HG03469 (cell line): Measurements from ENCODE around the gene AKT3.

Experiments
- ATAC-seq: cut with Tn5 transposase; IDR thresholded peaks from one replicate; pipeline ENCODE4 v1.9.1; 2021; ENCODE audit warnings: mild to moderate bottlenecking, moderate library complexity, moderate number of reproducible peaks; ENCODE audit not compliant: unreplicated experiment

Gene AKT3

DNA sequence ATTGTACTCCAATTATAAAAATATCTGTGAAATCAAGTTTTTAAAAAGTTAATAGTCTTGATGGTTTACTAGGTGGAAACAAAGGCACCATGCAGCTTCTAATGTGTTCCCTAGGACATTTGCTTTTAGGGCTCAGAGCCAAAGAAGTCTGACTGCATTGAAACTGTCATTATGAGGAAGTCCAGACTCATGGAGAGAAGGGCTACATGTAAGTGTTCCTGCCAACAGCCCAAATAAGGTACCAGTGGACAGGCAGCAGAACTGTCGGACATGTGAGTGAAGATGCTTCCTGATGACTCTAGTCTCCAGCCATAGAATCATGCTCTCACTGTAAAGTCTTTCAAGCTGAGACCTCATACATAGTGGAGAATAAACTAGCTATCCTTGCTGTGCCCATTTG lies 287.6 kb downstream of the AKT3 start:
- no peak for ATAC-seq

DNA sequence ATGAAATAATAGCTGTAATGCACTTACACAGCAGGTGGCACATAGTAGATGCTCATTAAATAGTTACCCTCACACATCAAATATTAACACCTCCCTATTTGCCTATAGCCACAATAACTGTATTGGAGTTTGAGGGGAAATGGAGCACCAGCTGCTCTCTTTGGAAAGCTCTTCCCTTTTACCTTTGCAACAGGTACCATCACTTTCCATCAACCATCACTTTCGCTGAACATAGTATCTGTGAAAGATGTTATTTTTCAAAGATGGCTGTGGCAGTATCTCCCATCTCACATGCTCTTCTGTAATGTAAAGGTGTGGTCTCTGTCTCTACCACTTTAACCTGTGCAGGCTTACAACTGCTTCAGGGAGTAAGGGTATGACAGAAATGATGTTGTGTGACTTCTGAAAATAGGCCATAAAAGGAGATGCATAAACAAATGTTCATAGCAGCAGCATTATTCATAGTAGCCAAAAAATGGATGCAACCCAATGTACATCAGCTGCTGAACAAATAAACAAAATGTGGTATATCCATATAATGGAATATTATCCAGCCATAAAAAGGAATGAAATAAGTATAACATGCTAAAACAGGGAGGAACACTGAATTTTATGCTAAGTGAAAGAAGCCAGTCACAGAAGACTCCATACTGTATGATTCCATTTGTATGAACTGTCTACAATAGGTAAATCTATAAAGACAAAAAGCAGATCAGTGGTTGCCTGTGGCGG lies 288.3 kb downstream of the AKT3 start:
- no peak for ATAC-seq

- ATAC-seq = no peak
Observed at GRCh38 chr1:243559575-243560162, 290.4 kb downstream of the AKT3 start.

GRCh38 chr1:243558576-243558975 lies 291.5 kb downstream of the AKT3 start:
- no peak for ATAC-seq

DNA sequence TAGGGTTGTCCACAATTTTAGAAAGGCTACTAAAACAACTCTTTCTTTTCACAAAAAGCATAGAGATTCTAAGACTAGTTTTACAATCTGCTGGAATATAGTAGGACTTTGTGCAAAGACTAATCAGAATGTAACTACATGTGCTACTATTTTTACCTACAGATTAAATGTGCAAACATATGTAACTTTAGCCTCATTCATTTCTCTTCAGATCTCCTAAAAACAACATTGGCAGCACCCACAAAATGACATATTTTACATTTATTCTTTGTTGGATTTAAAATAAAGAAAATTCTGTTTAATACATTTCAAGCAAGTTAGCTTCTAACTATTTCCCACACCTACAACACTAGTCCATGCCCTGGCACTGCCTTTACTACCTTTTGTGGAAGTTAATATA lies 292.2 kb downstream of the AKT3 start:
- ATAC-seq = no peak

- no peak for ATAC-seq
Observed at GRCh38 chr1:243554686-243555085, 295.4 kb downstream of the AKT3 start.

- ATAC-seq = no peak
Observed at GRCh38 chr1:243553090-243553489, 297.0 kb downstream of the AKT3 start.

DNA sequence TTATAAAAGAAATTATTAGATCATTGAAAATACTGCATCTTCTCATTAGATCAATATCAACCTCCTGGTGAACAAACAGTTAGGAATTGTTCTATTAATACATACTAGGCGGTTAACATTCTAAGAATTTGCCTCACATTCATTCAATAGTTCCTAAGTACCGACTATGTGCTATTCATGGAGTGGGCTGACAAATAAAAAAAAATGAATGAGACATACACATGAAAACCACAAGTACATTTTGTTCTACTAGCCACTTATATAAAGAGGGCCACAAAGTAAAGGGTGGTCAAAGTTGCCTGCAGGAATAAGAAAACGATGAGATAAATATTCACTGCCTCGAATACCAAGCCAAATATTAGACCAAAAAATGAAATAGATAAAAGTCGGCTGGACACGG lies 299.8 kb downstream of the AKT3 start:
- no peak for ATAC-seq

DNA sequence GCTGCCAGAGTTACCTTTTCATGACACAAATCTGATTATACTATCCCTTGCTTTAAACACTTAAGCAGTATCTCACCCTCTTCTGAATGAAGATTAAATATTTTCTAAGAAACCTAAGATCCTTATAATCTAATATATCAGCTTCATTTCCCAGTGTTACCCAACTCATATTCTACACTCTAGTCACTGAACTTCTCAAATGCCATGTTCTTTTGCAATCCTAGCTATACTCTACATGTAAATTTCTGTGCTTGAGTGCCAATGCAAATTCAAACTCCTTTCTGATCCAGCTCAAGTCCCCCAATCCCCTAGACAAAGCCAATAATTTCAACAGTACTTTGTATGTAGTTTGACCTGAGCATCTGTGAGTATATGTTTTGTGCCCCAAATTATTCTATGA lies 300.3 kb downstream of the AKT3 start:
- ATAC-seq = no peak

GRCh38 chr1:243549108-243549507 lies 300.9 kb downstream of the AKT3 start:
- ATAC-seq = no peak

GRCh38 chr1:243548516-243548915 lies 301.5 kb downstream of the AKT3 start:
- ATAC-seq = no peak

DNA sequence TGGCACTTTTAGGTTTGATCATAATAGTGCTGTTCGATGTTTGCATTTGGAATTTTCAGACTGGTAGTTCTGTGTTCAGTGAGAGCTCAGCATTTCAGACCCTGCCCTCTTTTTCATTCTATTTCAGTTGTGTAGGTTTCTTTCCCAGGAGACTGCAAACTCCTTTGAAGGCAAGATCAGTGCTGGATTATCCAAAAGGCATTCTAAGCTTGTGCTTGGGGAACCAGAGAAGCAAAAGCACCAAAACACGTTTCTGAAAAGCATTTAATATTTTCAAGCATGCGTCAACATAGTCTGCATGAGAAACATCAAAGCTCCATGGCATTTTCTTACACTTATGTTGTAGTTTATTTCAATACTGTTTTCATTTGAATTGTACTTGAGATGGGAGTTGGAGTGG lies 302.2 kb downstream of the AKT3 start:
- ATAC-seq = no peak

DNA sequence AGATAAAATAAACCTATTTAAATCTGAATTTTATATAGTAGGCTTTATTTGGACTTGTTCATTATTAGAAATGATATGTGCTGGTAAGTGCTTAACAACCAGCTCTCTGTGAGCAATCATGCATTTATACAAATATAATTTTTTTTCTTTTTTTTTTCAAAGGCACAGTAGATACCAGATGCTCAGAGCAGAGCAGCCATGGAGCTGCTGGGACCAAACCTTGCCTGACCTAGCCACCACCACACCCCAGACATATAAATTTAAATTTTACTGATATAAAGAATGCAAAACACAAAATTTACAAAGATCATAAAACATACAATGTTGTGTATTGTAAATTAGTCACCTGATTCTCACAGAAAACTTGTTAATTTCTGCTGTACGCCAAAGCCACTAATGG lies 303.6 kb downstream of the AKT3 start:
- ATAC-seq = no peak

DNA sequence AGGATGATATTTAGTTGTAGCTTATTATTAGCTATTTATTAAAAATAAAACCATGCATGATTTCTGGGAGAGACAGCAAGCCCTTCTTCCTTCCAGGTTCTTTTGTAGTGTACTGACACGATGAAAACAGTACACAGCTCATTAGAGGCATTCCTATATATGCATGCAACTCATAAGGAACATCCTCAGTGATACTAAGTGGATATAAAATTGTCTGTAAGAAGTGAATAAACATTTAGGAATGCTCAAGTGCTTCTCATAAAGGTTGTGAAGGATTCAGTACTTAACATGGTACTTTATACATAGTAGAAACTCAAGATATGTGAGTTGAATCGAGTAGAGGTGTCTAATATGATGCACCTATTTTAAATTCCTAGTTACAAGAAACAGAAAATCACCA lies 306.5 kb downstream of the AKT3 start:
- no peak for ATAC-seq

- ATAC-seq = no peak
Observed at GRCh38 chr1:243542739-243543415, 307.2 kb downstream of the AKT3 start.

DNA sequence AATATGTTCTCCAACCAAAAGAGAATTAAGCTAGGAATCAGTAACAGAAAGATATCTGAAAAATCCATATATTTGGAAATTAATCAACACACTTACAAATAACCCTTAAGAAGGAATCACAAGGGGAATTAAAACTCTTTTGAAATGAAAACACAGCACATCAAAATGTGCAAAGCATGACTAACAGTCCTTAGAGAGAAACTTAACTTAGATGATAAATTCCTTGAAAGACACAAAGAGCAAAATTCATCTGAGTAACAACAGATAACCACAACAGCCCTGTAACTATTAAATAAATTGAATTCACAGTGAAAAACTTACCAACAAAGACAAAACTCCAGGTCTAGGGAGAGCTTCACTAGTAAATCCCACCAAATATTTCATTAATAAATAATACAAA lies 310.4 kb downstream of the AKT3 start:
- ATAC-seq = no peak

DNA sequence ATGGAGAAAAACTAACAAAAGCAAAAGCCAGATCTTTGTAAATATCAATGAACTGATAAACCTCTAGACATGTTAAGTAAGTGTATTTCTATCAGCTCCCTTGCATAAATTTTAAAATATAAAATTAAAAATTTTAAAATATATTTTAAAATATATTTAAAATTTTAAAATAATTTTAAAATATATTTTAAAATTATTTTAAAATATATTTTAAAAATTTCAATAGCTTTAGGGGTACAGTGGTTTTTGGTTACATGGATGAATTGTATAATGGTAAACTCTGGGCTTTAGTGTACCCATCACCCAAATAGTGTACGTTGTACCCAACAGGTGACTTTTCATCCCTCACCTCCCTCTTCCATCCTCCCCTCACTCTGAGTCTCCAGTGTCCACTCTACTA lies 315.0 kb downstream of the AKT3 start:
- no peak for ATAC-seq

- ATAC-seq = no peak
Observed at GRCh38 chr1:243529512-243529911, 320.5 kb downstream of the AKT3 start.

GRCh38 chr1:243528459-243529121 lies 321.5 kb downstream of the AKT3 start:
- no peak for ATAC-seq

GRCh38 chr1:243526180-243526579 lies 323.9 kb downstream of the AKT3 start:
- ATAC-seq = no peak

DNA sequence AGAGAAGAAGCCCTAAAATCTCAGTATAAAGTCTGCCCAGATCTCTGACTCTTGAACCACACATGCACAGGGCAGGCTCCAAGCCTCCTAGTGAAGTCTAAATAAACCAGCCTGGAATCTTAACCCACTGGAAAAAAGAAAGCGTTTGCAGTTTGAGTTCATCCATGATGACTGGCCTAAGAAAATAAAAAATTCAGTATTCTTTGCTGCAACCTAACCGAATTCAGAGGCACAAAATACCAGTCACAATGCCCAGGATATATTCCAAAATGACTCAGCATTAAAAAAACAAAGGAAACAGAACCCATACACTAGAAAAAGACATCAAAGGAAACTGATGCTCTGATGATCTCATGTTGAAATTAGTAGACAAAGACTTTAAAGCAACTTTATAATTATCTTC lies 325.0 kb downstream of the AKT3 start:
- no peak for ATAC-seq

DNA sequence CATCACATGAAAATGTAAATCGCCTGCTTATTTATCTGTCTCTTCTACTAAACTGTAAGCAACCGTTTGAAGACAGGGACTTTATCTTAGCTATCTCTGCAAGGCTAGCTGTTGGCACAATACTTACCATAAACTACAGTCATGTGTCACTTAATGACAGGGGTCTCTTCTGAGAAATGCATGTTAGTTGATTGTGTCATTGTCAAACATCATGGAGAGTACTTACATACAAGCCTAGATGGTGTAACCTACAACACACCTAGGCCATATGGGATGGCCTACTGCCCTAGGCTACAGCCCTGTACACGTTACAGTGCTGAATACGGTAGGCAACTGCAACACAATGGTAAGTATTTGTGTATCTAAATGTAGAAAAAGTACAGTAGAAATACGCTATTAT lies 326.3 kb downstream of the AKT3 start:
- ATAC-seq = no peak
